Activated T-helper 1 cell treated with anti-CD3 and anti-CD28 coated beads, Interleukin-2, amount 50 U/mL, for 16 hours (primary cell): Measurements from ENCODE around the gene PKP2.
"Not testable (repeated sequence)": the region's sequence is repeated elsewhere in the genome, so short reads cannot be mapped to it uniquely, and the experiment has no call there.

Source experiments
- DNase-seq, 2 donors: peaks; one replicate each; pipeline ENCODE4 v3.0.0-alpha.2; 2020; ENCODE audit warnings: low read depth in 1 of 2, low spot score in 1 of 2

The PKP2 gene

GRCh38 chr12:32864731-32865130 is 31.8 kb downstream of the PKP2 start:
- no peak for DNase-seq

DNA sequence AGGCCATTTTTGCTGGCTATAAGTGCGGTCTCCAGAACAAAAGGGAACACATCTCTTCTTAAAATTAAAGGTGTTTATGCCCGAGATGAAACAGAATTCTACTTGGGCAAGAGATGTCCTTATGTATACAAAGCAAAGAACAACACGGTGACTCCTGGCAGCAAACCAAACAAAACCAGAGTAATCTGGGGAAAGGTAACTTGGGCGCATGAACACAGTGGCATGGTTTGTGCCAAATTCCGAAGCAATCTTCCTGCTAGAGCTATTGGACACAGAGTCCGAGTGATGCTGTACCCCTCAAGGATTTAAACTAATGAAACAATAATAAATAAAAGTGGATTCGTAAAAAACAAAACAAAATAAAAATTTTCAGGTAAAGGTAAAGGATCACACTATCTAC is 33.4 kb downstream of the PKP2 start:
- DNase-seq: no peak

DNA sequence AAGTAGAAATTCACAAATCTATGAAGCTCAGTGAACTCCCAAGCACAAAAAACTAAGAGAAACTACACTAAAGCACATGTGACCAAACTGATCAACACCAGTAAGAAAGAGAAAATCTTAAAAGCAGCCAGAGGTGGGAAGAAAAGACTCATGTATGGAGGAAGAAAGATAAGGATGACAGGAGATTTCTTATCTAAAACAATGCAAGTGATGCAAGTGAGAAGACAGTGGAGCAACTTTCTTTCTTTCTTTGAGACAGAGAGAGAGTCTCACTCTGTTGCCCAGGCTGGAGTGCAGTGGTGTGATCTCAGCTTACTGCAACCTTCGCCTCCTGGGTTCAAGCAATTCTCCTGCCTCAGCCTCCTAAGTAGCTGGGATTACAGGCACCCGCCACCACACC is 34.9 kb downstream of the PKP2 start:
- DNase-seq: not testable (repeated sequence)

DNA sequence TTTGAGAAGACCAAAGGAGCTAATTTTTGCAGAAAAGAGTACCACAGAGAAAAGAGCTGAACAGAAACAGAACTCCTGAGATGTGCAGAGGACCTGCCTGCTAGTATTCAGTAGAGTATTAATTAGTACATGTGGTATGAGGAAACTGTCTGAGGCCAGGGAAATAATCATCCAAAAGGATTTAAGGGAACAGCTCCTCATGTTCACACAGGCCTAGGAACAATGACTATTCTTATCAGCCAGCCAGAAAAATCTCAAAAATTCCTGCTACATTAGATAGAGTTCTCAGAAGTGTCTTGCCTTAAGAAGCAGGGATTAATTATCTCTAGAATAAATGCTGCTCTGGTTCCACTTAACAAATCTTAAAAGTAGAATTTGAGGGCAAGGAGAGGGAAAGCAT is 36.4 kb downstream of the PKP2 start:
- no peak for DNase-seq

DNA sequence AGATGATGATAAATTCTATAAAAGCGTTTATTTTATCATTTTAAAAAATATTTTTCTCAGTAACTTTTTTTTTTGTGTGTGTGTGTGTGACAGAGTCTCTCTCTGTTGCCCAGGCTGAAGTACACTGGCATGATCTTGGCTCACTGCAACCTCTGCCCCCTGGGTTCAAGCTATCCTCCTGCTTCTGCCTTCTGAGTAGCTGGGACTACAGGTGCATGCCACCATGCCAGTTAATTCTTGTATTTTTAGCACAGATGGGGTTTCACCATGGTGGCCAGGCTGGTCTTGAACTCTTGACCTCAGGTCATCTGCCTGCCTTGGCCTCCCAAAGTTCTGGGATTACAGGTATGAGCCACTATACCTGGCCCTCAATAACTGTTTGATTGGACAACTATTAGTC is 37.2 kb downstream of the PKP2 start:
- DNase-seq: no peak

- DNase-seq: no peak
Measured at GRCh38 chr12:32854716-32855115, 41.9 kb downstream of the PKP2 start.

DNA sequence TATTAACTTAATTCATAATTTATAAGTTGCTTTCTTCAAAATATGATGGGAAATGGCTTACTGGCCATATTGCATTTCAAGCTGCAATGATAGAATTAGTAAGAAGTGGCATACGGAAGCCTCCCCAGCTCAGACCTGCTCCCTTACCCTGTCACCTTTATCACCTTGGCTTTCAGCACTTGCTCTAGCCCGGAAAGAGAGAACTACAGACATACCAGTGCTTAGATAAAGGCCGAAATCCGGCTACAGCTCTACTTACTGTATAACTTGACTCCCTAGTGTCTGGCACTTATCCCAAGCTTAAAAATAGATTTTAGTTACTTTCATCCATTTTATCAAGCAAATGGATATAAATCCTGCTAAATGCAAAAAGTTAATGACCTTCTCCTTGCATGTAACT is 42.5 kb downstream of the PKP2 start:
- DNase-seq: no peak

- no peak for DNase-seq
Measured at GRCh38 chr12:32847287-32847686, 49.3 kb downstream of the PKP2 start.

GRCh38 chr12:32846053-32846452 is 50.5 kb downstream of the PKP2 start:
- DNase-seq: no peak

DNA sequence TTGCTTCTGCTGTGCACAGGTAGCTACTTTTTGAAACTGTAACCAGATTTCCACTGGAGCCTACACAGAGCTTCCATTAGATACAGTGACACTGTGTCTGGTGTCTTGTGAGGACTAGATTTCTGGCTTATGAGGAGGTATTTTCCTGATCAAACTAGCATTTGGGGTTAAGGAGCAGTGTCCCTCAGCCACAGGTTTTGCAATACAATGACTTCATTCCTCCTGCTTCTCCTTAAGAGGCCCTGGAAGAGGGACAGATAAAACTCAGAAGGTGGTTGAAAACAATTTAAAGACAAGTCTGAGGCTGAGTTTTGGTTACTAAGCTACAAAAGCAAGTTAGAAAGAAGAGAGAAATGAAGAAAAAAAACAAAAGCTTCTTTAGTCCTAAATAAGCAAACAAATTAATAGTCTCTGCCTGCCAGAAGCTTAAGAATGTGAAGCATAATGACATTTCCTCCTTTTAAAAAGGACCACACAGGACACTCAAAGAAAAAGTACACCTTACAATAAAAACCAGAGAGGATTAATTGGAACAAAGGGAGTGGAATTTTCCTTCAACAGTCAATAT is 53.0 kb downstream of the PKP2 start:
- DNase-seq: no peak

DNA sequence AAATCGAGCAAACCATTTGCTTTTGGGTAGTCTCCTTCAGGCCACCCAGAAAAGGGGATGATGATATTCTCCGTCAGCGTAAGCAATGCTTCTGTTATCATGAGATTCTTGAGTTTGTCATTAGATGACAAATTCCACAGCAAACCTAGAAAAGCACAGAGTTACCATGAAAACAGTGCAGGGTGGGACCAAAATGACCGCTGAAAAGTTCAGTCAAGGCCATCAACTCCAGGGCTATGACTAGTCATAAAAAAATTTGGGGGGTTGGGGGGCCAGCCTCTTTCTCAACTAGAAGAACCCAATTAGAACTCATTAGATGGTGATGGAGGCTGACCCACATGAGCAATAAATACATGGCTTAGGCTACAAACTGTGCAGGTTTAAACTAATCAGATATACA is 55.5 kb downstream of the PKP2 start:
- DNase-seq: no peak

DNA sequence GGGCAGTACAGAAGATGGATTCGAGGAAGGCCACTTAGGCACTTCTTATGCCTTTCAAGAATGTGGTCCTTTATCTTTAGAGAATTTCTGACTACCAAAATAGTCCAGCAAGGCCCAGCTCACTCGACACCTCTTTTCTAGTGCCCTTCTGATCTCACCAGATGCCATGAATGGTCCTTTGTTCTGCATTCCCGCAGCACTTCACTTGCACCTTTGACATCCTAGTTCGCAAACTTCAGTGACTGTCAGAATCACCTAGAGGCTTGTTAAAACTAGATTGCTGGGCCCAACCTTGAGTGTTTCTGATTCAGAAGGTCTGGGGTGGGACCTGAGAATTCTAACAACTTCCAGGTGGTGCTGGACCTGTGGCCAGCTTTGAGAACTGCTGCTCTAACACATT is 56.7 kb downstream of the PKP2 start:
- no peak for DNase-seq

DNA sequence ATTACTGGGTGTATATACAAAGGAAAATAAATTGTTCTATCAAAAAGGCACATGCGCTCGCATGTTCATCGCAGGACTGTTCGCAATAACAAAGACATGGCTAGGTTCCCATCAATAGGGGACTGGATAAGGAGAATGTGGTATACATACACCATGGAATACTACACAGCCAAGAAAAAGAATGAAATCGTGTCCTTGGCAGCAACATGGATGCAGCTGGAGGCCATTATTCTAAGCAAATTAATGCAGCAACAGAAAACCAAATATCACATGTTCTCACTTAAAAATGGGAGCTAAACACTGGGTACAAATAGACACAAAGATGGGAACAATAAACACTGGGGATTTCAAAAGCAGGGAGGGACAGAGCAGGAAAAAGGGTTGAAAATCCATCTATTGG is 58.6 kb downstream of the PKP2 start:
- no peak for DNase-seq

DNA sequence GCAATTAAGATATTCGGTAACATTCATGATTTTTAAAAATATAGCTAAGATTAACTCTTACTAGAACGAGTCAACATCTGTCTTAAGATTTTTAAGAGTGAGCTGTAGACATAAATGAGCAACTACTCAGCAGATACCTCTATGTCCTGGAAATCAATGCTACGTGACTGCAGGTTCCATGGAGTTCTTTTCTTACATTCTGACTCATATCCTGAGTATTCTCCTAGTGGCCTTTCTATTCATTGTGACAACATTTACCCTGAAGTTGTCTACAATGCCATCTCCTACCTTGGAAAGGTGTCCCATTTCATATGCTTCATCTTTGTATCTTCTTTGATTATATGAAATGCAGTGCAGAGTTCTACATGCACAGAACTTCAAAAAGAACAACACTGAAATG is 59.9 kb downstream of the PKP2 start:
- no peak for DNase-seq

DNA sequence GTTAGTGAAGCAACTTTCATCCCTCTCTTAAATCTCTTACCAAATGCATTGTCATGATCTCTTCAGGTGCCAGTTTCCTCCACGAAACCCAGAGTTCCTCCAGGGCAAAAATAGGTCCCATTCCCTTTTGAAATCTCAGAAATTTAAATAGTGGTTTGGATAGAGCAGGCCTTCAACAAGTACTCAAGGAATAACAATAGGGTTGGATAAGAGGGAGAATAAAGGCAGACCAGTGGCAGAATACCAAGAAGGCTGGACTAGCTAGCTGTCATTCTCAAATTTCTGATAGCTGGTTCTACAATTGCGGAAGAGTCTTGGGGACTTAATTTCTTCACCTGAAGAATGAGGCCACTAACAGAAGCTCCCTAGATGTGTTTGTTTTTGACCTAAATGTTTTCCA is 62.5 kb downstream of the PKP2 start:
- no peak for DNase-seq

GRCh38 chr12:32828552-32828951 is 68.0 kb downstream of the PKP2 start:
- no peak for DNase-seq

- no peak for DNase-seq
Measured at GRCh38 chr12:32828120-32828519, 68.5 kb downstream of the PKP2 start.

GRCh38 chr12:32826807-32827412 is 69.7 kb downstream of the PKP2 start:
- DNase-seq: no peak

GRCh38 chr12:32824596-32824995 is 72.0 kb downstream of the PKP2 start:
- DNase-seq: no peak

GRCh38 chr12:32822344-32822743 is 74.2 kb downstream of the PKP2 start:
- no peak for DNase-seq

DNA sequence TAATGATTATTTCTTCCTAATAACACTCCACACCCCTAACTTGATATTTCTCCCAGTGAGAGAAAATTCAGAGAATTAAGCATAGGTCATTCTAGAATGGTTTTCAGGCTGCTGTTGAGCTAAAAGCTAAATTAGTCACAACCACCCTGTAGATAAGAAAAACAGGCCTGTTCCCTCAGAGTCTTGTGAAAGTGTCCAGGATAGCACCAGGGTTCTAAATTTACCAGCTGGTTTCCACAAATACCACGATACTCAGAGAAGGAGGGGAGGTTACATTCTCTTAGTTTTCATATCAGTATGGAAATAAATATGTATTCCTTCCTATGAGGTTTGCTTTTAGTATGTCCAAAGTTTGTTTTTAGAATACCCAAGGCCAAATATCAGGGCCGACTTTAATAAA is 74.9 kb downstream of the PKP2 start:
- no peak for DNase-seq

- DNase-seq: no peak
Measured at GRCh38 chr12:32821293-32821692, 75.3 kb downstream of the PKP2 start.

GRCh38 chr12:32820376-32820931 is 76.1 kb downstream of the PKP2 start:
- DNase-seq: no peak
